Pancreas (tissue), 10 donors: ENCODE measurements around the gene HLA-DOA. TPM values are rescaled to one million over a fixed set of nuclear protein-coding genes. Genes with fewer than 3 reads are reported as not detected.

Source experiments
- ATAC-seq, 4 donors: fragments of 200-7000 bp; cut with Tn5 transposase; one replicate each; pipeline versions ENCODE4 v1.8.0 to v1.9.1; 2020; ENCODE audit warnings: mild to moderate bottlenecking in 4 of 4, moderate library complexity in 4 of 4
- DNase-seq, 6 donors: peaks; one replicate each; pipeline ENCODE4 v3.0.0-alpha.2; 2020
- FAIRE-seq: peaks from 2 replicates; lab custom pipeline; 2012; peaks lifted over from hg19 to GRCh38; lab: Jason Lieb, UNC
- H3K27ac ChIP-seq, 4 donors: fragments of 200-600 bp; sonication (generic); 1 replicate in 3 of 4; 2 replicates in 1 of 4; pipeline versions ENCODE4 v1.5.0 to v1.8.0; 2020
- H3K27me3 ChIP-seq, 4 donors: fragments of 200-600 bp; one replicate each; pipeline ENCODE4 v1.8.0; 2021
- H3K36me3 ChIP-seq, 3 donors: fragments of 200-600 bp; sonication (generic) in 1 of 3; one replicate each; pipeline versions ENCODE4 v1.5.0 to v1.8.0; 2020 to 2021
- H3K4me1 ChIP-seq, 3 donors: fragments of 200-600 bp; one replicate each; pipeline ENCODE4 v1.8.0; 2021
- H3K4me3 ChIP-seq, 4 donors: fragments of 200-600 bp; sonication (generic) in 2 of 4; one replicate each; pipeline versions ENCODE4 v1.5.0 to v1.8.0; 2020 to 2021
- H3K9me3 ChIP-seq, 4 donors: fragments of 200-600 bp; one replicate each; pipeline ENCODE4 v1.8.0; 2021
- CTCF ChIP-seq, 4 donors: fragments of 200-600 bp; sonication (generic) in 3 of 4; IDR thresholded peaks; one replicate each; pipeline versions ENCODE4 v1.5.0 to v1.8.0; 2021; ENCODE audit warnings: antibody characterized with exemption in 4 of 4
- WGBS, 2 donors: extraction: QIAGEN DNeasy Blood & Tissue Kit; methylation state at CpG; one replicate each; pipeline ENCODE4 v1.1.7; 2013; 5-methylcytosine and 5-hydroxymethylcytosine counted together
- intact Hi-C, 3 donors: fragments of 100-400 bp; cut with DNase I; formaldehyde crosslinking; loops; one replicate each; pipeline versions ENCODE4 v1.11.1 to v1.14.2; 2022
- polyA plus RNA-seq, 2 donors: library from polyadenylated mRNA; stranded (reverse); fragments of 200-250 nt; gene quantifications; one replicate each; pipeline ENCODE4 v1.2.3, GENCODE V29; 2013
- total RNA-seq, 6 donors: library from RNA; stranded (reverse); fragmentation: NEBNext Ultra II Directional in 4 of 6; extraction: Animal tissue kit (Norgen Biotek cat#: 25700) in 4 of 6; gene quantifications; one replicate each; pipeline versions ENCODE4 v1.2.1 to v1.2.4, GENCODE V29; 2021 to 2023
- donor health status: healthy with polysubstance abuse.
- donor health status: DM: no; HTN: no; CAD: no; lungs with moderate emphysema.
- donor health status: DM: no; HTN: no; CAD: no.
- donor health status: control.
- donor health status: control.
- donor health status: Bipolar disorder and iron deficiency.
- donor health status: DM: yes; HTN: yes; CAD: no.
- donor health status: DM: no; HTN: no; CAD: no.
- donor health status: DM: no; HTN: no; CAD: no.
- donor health status: DM: yes; HTN: yes; CAD: no.

Gene HLA-DOA
- total and polyA plus RNA-seq, 8 donors, result 0.38 to 16.5 (median 1.1) TPM

GRCh38 chr6:32972353-32973143 lies 36.8 kb downstream of the HLA-DOA start:
- H3K4me1 ChIP-seq, result peaks cover 7 to 24% (median 11%) of the 10 kb centered on the region in 3 donors
- peak overlapping the region; percentile 87 to 98 (median 95) for H3K4me3 ChIP-seq
- 0% methylated on average over 70 of the region's 70 CpGs for WGBS, 2 donors
- H3K27ac ChIP-seq, result peak overlapping the region; percentile 25 to 99 (median 64)
- H3K27me3 ChIP-seq, result no peaks in the 10 kb centered on the region
- FAIRE-seq (no peak), DNase-seq (peak in 3 of 6 donors; percentile 71 to 88 (median 73)), ATAC-seq (peak; percentile 0 to 4 (median 0))
- intact Hi-C loops, result no loop called here
- H3K36me3 ChIP-seq, result peaks cover 17 to 39% (median 22%) of the 10 kb centered on the region in 3 donors
- no peaks in the 10 kb centered on the region for H3K9me3 ChIP-seq
- TF ChIP-seq CTCF (IDR thresholded peaks at IDR 0.05), result no peak

GRCh38 chr6:32971581-32972352 lies 37.6 kb downstream of the HLA-DOA start:
- H3K36me3 ChIP-seq, result peaks cover 13 to 31% (median 15%) of the 10 kb centered on the region in 3 donors
- H3K4me1 ChIP-seq, result peaks cover 10 to 22% (median 10%) of the 10 kb centered on the region in 3 donors
- FAIRE-seq (peak; percentile 81), DNase-seq (peak; percentile 99 to 100 (median 100)), ATAC-seq (peak; percentile 46 to 60 (median 56))
- H3K9me3 ChIP-seq, result no peaks in the 10 kb centered on the region
- intact Hi-C loops, result no loop called here
- WGBS, 2 donors, result 0 to 1% methylated on average over 58 of the region's 58 CpGs
- no peak for TF ChIP-seq CTCF (IDR thresholded peaks at IDR 0.05)
- H3K4me3 ChIP-seq, result peak overlapping the region; percentile 95 to 98 (median 95)
- H3K27ac ChIP-seq, result peak overlapping the region; percentile 97 to 99 (median 99)
- no peaks in the 10 kb centered on the region for H3K27me3 ChIP-seq

GRCh38 chr6:32971242-32971580 lies 38.2 kb downstream of the HLA-DOA start:
- 0% methylated on average over 15 of the region's 15 CpGs for WGBS, 2 donors
- intact Hi-C loops, result no loop called here
- no peak for ATAC-seq
- Histone ChIP-seq H3K4me1 (peaks cover 10 to 22% (median 12%) of the 10 kb centered on the region in 3 donors), H3K9me3 (no peaks in the 10 kb centered on the region), H3K27me3 (no peaks in the 10 kb centered on the region), H3K4me3 (peak overlapping the region; percentile 60 to 98 (median 86)), H3K27ac (peak overlapping the region; percentile 97 to 99 (median 99)), H3K36me3 (peaks cover 8 to 26% (median 9%) of the 10 kb centered on the region in 3 donors)
- FAIRE-seq, result no peak
- DNase-seq, result no peak
- TF ChIP-seq CTCF (IDR thresholded peaks at IDR 0.05), result no peak

GRCh38 chr6:32970413-32971241 lies 38.8 kb downstream of the HLA-DOA start:
- Histone ChIP-seq H3K4me3 (peak overlapping the region; percentile 60 to 98 (median 86)), H3K27ac (peak overlapping the region; percentile 97 to 99 (median 99)), H3K9me3 (no peaks in the 10 kb centered on the region), H3K27me3 (no peaks in the 10 kb centered on the region), H3K36me3 (peaks cover 2 to 20% (median 3%) of the 10 kb centered on the region in 3 donors), H3K4me1 (peaks cover 10 to 22% (median 16%) of the 10 kb centered on the region in 3 donors)
- 1 to 3% methylated on average over 21 to 43 of the region's 43 CpGs for WGBS, 2 donors
- no peak for FAIRE-seq
- DNase-seq, result peak; percentile 83 to 92 (median 90)
- intact Hi-C loops, result no loop called here
- ATAC-seq, result peak; percentile 33 to 55 (median 48)
- no peak for TF ChIP-seq CTCF (IDR thresholded peaks at IDR 0.05)
